ENCODE results near the gene MBNL2. TPM values are rescaled to one million over a fixed set of nuclear protein-coding genes. Genes with fewer than 3 reads are reported as not detected.
A peak's percentile ranks its signal among the peaks of the same experiment; 100 is the strongest.

MBNL2 gene
- total RNA-seq, 1 experiment from 2014 or later: 0.17 TPM

GRCh38 chr13:97386801-97387484 is 164.8 kb downstream of the MBNL2 start:
- H2BK120ac ChIP-seq (ENCODE audit: low read depth, low read length, poor library complexity, severe bottlenecking): no peak overlapping the region
- H2AFZ ChIP-seq (ENCODE audit: low read length): no peak overlapping the region
- H4K5ac ChIP-seq (ENCODE audit: insufficient read length, low read depth, low read length): no peak overlapping the region
- no peaks in the 10 kb centered on the region for H4K20me1 ChIP-seq (ENCODE audit: control insufficient read depth, insufficient read depth, insufficient read length)
- H3K79me2 ChIP-seq (ENCODE audit: insufficient read depth, low read length): no peaks in the 10 kb centered on the region
- H3K18ac ChIP-seq (ENCODE audit: insufficient read length, low read depth, low read length): no peak overlapping the region
- no peak overlapping the region for H4K8ac ChIP-seq (replicated peaks; ENCODE audit: insufficient read length, low read depth, low read length)
- H3K79me1 ChIP-seq (ENCODE audit: insufficient read depth, low read depth, low read length, poor library complexity, severe bottlenecking): no peaks in the 10 kb centered on the region
- no peak overlapping the region for H2BK12ac ChIP-seq (ENCODE audit: insufficient read length, low read depth, low read length)
- TF ChIP-seq CTCF (conservative IDR thresholded peaks at IDR 0.05): no peak
- Mint-ChIP-seq H3K4me1 (no peaks in the 10 kb centered on the region), H3K27ac (peak overlapping the region in 1 of 3 experiments; percentile 85; a peak in 2 of 7 replicates), H3K27me3 (ENCODE audit: low read depth) (no peaks in the 10 kb centered on the region; the same call in 1 of the 2 replicates), H3K9me3 (no peaks in the 10 kb centered on the region; a peak in 1 of 5 replicates), H3K4me3 (no peak overlapping the region), H3K36me3 (ENCODE audit: insufficient read depth in 1 of 3, low read depth in 3 of 3) (no peaks in the 10 kb centered on the region)
- H3K27me3 ChIP-seq (ENCODE audit: insufficient read depth, low read length): no peaks in the 10 kb centered on the region
- no peak overlapping the region for H2BK15ac ChIP-seq (ENCODE audit: low read depth, low read length)
- no peaks in the 10 kb centered on the region for H3K4me1 ChIP-seq (ENCODE audit: insufficient read depth, low read length)
- no peak overlapping the region for H2BK5ac ChIP-seq (ENCODE audit: insufficient read length, low read length)
- no peak overlapping the region for H3K23ac ChIP-seq (ENCODE audit: insufficient read length, low read depth, low read length)
- H2BK20ac ChIP-seq (ENCODE audit: low read depth, low read length, poor library complexity, severe bottlenecking): no peak overlapping the region
- no peak overlapping the region for H3T11ph ChIP-seq (ENCODE audit: low read length)
- no peak overlapping the region for H3K4me2 ChIP-seq (ENCODE audit: insufficient read depth, insufficient read length, low read length)
- no peak overlapping the region for H3K27ac ChIP-seq (ENCODE audit: insufficient read length, low read depth, low read length)
- no peak overlapping the region for H3K4ac ChIP-seq (ENCODE audit: low read depth, low read length)
- WGBS (ENCODE audit: extremely low coverage, insufficient read length, low lambda C conversion rate): no CpG with 5 or more reads among the region's 4 CpGs
- no peaks in the 10 kb centered on the region for H3K23me2 ChIP-seq (ENCODE audit: insufficient read length, low read depth, low read length, poor library complexity, severe bottlenecking)
- no peak for DNase-seq
- no peak overlapping the region for H4K91ac ChIP-seq (ENCODE audit: insufficient read length, low read depth, low read length)
- H3K9me3 ChIP-seq (ENCODE audit: control insufficient read depth, low read depth, low read length): no peaks in the 10 kb centered on the region
- H3K56ac ChIP-seq (ENCODE audit: insufficient read length, low read depth, low read length): no peak overlapping the region
- no peak overlapping the region for H2AK5ac ChIP-seq (ENCODE audit: insufficient read length, low read length)
- no peak overlapping the region for H3K14ac ChIP-seq (ENCODE audit: insufficient read depth, low read length)
- no peak overlapping the region for H3K9ac ChIP-seq (ENCODE audit: extremely low read depth, insufficient read length, low read length)

Measured in H9 (cell line).